NCI-H524 treated with DMSO at 0.1 percent for 48 hours (cell line): ENCODE data around the gene CCDC196.

Experiments used
- DNase-seq: peaks from one replicate; lab custom pipeline; 2025; lab: John Stamatoyannopoulos, UW

CCDC196 gene, protein sequence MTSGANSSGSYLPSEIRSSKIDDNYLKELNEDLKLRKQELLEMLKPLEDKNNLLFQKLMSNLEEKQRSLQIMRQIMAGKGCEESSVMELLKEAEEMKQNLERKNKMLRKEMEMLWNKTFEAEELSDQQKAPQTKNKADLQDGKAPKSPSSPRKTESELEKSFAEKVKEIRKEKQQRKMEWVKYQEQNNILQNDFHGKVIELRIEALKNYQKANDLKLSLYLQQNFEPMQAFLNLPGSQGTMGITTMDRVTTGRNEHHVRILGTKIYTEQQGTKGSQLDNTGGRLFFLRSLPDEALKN

DNA sequence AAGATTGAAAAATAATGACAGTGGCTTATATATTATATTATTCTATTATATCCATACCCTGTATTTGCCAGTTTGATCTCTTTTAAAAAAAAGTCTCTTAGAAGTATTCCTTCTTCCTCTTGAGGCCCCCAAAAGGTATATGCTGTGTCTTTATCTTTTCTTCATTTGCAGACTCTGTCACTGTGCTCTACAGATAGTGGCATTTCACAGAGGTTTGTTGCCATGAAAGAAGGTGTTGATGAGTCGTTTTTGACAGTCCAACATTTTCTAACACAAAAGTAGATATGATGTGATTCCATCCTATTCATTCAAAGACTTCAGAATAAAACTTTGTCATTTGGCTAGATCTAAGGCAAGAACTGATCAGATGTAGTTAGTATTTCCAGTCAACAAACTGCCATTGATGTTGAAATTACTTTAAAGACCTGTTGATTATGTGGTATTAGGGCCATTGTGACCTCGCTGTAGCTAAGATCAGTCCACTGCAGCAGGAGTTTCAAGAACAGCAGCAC, at the start of gene CCDC196:
Gene CCDC196 (plus strand): TSS at position 462 of the 512 bp plus-strand sequence. CDS start 132 bp downstream, outside the sequence.
- DNase-seq = no peak

DNA sequence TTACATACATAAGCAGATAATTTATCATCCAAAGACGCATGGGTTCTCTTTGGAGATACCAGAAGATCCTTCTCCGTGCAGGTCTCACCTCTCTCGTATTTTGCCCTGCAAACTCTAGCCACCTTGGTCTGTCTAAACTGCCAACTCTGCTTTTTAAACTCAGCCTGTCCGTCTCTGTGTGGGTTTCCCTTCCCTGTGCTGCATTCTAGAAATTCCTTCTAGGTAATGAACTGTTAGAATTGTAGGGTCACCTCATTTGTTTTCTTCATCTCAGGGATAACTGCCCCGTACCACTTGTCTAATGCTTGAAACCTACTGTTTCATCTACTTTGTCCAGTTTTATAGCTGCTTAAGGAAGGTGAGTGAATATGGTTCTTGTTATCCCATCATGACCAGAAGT, 45.4 kb upstream of the CCDC196 start:
- DNase-seq = no peak

DNA sequence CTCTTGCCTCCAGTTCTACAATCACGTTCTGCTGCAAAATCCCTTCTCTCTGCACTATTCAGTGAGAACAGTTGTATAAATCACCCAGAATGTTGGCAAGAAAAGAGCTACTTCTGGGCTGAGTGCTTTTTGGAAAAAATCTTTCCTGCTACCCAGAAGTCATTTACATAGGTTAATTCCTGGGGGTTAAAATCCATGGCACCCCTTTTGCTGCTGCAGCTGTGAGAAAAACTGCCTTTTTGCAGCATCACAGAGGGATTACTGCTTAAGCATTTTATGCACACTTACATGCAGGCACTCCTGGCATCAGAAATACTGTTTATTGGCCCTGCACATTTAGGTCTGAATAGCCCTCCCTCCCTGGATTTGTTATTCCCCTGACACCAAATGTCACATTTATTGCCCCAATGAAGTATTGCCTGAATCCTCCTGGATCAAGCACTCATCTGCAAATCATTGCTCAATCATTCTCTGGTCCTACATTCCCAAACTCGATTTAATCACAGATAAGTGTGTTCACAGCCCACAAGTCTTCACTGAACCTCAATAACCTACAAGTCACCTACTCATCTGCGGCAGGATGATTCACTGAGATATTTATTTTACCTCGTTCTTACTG, 43.1 kb upstream of the CCDC196 start:
- DNase-seq = no peak

DNA sequence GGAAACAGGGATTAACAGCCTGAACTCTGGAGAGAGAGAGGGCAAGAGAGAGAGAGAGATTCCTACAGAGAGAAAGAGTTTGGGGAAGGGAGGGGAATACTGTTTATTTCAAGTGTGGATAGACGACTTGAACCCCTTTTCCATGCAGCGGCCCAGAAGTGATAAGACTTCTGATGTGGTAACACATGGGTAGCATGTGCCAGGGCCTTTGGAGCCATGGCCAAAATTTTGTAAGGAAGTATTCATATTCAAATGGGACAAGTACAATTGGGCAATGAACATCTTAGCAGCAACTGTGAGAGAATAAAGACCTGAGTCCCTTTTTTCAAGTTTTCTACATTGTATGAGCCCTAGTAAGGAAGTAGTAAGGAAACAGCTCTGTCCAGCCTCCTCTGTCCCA, 42.4 kb upstream of the CCDC196 start:
- no peak for DNase-seq

DNA sequence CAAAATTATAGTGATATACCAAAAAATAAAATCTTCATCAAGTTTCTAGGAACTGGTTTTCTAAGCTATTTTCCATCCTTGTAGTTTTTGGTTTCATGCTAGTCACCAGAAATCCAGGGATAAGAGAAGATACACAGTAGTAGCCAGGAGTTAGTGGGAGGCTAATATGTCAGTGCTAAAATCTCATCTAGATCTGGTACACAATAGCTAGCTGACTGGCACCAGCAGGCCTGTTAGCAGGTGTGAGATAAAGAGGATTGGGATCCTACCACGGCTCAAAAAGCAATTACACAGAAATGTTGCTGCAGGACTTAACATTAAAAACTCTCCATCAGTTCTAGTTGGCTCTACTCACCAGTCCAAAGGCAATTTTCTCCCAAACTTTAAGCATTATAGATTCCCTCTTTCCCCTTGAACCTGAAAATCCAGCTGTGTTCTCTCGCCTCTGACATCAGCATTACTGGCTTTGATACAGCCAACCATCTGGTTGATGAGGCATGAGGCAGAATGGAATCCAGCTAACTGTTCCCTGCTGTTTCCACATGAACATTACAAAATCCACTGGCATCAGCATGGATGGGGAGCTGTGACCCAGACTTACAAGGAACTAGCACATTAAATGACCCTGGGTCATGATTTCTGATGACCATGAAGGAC, 41.8 kb upstream of the CCDC196 start:
- no peak for DNase-seq

DNA sequence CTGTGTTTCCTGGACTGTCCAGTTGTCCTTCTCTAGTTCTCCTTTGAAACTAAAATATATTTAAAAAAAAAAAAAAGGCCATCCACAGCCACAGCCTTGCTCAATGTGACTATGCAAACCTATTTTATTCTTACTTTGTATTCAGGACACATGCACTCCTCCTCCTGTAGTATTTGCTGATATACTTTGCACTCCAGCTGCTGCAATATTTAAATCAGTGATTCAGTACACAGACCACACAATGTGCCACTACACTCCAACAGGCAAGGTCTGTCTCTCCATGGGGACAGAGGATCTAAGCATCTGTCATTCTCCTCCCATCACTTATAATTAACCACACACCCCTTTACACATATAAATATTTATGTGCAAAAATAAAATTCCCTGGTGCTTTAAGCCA, 40.2 kb upstream of the CCDC196 start:
- DNase-seq = peak; percentile 89

DNA sequence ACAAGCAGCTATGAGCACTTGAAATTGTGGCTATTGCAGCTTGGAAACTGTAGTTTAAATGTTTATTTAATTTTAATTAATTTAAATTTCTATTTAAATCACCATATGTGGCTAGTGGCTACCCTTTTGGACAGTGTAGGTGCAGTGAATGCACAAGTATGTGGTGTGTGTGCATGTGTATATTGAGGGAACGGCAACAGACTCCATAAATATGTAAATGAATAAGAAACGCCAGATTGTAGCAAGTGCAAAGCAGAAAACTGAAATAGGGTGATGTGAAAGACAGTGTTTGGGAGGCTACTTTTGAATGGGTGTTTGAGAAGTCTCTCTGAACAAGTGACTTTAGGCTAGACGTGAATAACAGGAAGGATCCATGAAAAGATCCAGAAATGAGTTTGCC, 32.7 kb upstream of the CCDC196 start:
- DNase-seq = no peak

DNA sequence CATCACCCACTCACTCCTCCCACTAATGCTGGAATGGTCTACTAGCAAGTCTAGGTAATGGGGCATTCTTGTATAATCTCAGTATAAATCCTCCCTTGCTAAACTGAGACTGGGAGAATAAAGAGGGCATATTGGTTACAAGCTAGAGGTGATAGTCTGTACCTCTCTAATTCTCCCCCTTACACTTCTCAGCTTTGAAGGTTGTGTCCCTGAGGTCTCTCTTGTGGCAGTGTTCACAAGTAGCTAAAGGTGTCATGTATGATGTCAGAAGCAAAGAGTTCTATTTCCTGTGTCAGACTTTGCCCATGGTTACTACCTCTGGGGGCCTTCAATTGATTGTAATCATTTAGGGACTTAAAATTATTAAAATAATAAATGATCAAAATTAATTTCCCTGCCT, 26.6 kb upstream of the CCDC196 start:
- no peak for DNase-seq

DNA sequence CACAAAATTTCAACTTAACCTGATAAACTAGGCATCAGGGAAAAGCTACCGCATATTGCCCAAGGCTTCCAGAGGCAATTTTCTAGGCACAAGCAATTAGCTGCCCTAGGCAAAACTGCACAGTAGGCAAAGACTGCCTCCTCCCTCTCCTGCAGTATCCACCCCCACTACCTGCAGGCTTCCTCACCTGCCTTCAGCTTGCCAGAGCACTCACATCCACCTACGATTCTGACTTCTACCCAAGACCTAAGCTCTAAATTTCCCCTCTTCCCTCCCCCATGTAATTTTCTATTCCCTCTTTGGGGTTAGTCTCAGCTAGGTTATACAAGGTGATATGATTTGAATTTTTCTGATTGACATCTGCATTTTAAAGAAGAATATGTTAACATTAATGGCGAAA, 21.9 kb upstream of the CCDC196 start:
- no peak for DNase-seq

DNA sequence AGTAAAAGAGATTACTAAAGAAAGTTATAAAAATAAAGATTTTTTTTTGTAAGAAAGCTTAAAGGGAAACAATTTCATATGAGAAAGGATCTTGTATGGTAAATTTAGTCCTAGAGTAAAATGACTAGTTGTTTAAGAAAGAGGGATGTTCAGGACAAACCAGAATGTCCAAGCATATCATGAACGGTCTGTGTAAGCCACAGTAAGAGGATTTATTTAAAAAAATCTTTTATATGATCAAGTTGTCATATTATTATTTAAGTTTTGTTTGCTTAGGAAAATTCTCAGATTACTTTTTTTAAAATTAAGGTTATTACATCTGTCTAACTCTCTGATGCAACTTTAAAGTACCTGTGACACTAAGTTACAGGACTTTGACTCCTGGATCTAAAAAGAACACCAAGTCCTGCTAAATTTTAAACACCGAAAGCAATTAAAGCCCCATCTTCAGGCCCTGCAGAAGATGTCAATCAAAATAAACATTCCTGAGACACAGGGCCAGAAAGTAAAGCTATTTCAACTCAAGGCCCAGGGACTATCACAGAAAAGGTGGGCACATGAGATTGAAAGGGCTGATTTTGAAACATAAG, 17.3 kb upstream of the CCDC196 start:
- no peak for DNase-seq

DNA sequence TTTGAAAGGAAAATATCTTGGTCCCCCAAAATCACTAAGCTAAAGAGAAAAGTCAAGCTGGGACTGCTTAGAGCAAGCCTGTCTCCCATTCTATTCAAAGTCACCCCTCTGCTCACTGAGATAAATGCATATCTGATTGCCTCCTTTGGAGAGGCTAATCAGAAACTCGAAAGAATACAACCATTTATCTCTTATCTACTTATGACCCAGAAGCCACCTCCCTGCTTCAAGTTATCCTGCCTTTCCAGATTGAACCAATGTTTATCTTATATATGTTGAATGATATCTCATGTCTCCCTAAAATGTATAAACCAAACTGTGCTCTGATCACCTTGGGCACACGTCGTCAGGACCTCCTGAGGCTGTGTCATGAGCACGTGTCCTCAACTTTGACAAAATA, 14.6 kb upstream of the CCDC196 start:
- DNase-seq = no peak

DNA sequence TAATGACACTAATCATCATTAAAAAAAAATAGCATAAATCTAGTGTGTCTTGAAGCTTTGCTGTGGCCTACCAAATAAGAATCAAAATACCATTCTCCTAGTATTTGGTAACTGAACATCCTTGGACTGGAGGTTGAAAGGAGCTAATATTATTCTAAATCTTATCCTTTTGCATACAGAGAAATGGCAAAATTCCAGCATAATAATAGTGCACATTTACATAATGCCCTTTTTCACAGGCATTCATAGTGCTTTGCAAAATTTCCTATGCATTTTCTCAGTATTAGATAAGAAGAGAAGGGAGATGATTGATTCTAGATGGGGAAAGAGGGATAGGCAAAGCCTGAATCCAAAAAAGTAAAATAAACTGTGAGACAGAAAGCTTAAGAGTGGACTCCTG, 13.9 kb upstream of the CCDC196 start:
- no peak for DNase-seq

DNA sequence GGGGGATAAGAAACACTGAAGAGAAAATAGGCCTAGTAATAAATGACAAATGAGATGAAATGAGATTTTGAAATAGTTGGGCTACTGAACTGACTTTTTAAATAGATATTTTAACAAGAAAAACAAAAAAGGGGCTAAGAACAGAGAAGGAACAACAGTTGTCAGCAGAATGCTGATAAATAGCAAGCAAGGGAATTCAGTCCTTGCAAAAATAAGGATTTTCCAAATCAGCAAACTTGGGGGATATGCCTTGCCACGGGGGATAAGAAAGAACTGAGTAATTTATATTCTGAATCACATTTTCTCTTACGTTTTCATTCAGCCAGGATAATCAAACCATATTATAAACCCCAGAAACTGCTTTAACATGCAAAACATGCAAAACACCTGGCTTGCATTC, 12.9 kb upstream of the CCDC196 start:
- no peak for DNase-seq

DNA sequence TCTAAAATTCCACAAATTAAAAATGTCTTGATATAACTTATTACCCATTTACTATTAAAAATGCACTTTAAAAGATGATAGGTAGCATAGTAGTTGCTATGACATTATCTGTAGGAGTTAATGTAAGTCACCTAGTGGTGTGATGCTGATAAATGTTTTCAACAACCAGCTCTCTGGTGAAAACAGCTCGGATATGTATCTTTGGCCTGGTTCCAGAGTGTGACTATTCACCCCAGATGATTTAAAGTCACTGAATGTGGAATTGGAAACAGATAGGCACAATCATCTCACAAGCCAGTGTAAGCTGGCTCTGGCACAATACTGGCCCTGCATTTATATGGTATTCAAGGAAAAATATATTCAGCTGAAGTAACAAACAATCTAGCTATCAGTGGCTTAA, 9.2 kb upstream of the CCDC196 start:
- DNase-seq = no peak

DNA sequence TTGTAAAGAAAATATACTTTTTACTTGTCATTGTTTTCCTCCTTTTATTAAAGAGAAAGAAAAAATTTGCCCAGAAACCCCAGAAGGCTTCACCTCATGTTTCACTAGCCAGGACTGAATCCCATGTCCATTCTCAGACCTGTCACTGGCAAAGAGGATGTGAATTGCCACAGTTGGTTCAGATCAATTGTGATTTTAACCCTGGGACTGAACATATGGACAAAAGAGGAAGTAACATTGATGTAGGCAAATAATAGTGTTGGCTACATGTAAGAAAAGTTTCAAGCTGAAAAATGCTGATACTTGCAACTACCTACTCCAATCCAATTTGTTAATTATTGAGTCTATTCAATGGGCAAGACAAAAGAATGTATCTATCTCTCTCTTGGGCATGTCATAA, 8.6 kb upstream of the CCDC196 start:
- DNase-seq = no peak

DNA sequence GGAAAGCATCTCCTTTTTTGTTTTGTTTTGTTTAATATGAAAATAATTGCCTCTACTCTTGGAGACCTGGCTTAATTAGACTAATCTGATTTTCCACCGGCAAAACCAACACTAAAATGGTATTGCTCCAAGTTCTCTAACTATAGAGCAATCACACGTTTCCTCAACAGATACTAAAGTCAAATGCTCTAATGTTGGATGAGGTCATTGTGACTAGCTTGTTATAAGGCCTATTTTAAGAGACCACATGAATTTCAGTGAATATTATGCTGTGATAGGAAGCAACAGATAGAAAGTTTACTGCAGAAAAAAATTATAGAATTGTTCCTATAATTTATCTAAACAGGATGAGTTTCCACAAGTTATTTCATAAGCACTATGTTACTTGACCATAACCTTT, 3.3 kb upstream of the CCDC196 start:
- no peak for DNase-seq

DNA sequence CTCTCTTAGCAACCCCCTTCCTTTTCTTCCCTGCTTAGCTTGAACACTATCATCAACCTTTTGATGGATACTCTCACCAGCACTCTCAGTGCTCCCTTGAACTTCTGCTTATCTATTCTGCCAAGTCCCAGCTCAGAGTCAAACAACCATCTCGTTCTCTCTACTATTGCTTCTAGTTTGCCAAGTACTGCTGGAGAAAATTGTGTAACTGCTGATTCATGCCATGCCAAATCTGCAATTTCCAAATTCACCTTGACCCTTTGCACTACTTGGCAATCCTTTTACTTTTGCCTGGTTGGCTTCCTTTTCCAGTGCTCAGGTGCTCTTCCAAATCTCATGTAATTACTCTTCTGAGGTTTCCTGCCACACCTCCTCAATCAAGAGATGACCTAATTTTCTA, 2.8 kb upstream of the CCDC196 start:
- no peak for DNase-seq

DNA sequence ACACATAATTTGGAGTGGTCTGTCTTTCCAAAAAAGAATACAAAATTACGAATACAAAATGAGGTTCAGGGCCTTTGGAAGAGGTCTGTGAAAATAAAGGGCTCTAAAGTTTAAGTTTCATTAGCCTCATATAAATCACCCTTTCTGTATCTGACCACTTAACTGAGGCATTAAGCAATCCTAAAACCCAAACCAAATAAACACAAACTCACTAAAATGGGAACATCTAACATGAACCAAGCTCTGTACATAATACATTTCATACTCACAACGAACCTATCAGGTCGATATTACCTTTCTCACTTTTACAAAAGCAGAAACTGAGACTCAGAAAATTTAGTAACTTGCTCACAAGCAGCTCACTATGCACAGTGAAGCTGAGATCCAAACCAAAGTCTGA, 1.1 kb upstream of the CCDC196 start:
- no peak for DNase-seq

DNA sequence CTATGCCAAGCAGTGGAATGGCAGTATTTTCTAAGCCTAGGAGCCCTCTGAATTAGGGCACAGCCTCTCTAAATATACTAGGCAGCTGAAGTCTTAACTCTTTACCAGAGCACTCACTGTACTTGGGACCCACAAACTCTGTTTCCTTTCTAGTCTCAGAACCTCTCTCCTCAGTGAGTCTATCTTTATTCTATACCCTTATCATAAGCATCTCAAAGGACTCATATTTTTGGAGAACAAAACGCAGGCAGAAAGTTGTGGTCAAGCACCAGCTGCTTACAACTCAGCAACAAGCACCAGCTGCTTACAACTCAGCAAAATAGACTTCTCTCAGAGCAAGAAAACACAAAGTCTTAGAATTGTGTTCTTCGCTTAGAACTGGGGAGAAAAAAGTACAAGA, 993 bp downstream of the CCDC196 start:
- DNase-seq = no peak

DNA sequence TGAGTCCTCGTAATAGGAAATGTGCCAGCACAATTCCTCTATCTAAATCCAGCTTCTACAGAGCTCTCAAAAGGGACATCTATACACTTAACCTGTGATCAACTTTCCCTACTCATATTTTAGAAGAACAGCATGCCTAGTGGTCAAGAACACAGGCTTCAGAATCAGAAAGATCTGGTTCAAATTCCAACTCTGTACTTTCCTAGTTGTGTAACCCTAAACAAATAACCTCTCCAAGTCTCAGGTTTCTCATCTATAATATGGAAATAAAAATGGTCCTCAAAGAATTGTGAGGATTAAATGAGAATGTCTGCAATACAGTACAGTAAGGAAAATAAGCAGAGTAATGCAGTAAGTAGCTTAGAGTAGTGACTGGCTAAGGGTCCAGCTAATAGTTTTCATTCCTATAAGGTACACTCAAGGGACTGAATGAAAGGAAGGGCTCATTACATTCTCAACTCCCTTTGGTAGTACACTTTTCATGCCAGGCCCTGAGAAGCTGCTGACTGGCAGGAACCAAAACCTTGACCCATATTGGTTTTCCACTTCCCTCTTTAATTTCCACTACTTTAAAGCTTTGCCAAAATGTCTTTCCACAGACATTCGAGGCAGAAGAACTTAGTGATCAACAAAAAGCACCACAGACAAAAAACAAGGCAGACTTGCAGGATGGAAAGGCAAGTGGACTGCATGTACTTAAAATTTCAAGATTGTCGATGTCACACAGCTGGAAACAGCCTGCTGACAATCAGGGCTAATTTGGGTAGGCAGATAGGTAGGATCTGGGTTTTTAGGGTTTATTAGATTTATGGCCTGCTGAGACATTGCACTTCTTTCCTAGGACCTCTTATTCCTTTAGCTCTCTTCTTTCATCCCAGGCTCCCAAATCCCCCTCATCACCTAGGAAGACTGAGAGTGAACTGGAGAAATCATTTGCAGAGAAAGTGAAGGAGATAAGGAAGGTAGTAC, 4.3 kb downstream of the CCDC196 start:
- no peak for DNase-seq

DNA sequence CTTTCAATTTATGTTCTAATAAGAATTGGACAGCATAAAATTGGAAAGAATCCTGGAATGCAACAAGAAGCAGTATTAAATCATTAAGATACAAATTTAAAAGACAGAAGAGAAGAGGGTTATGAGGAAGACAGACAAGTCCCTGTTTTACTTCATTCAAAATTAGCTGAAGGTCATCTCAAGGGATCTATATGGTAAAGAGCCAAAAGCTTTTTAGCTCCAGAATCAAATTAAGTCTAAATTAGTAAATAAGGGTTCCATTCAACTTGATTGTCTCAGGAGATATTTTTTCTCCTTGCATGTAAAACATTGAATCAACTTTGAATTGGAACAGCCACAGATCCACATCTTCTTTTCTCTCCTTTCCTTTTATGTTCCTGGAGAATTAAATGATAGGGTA, 7.6 kb downstream of the CCDC196 start:
- DNase-seq = no peak
